T-helper 1 cell (primary cell): ENCODE data around the gene CFAP99.
"Not testable (repeated sequence)": the region's sequence is repeated elsewhere in the genome, so short reads cannot be mapped to it uniquely, and the experiment has no call there.

ENCODE experiments used
- DNase-seq, 5 donors: peaks; one replicate each; pipeline ENCODE4 v3.0.0-alpha.2; 2012 to 2020

Gene CFAP99

DNA sequence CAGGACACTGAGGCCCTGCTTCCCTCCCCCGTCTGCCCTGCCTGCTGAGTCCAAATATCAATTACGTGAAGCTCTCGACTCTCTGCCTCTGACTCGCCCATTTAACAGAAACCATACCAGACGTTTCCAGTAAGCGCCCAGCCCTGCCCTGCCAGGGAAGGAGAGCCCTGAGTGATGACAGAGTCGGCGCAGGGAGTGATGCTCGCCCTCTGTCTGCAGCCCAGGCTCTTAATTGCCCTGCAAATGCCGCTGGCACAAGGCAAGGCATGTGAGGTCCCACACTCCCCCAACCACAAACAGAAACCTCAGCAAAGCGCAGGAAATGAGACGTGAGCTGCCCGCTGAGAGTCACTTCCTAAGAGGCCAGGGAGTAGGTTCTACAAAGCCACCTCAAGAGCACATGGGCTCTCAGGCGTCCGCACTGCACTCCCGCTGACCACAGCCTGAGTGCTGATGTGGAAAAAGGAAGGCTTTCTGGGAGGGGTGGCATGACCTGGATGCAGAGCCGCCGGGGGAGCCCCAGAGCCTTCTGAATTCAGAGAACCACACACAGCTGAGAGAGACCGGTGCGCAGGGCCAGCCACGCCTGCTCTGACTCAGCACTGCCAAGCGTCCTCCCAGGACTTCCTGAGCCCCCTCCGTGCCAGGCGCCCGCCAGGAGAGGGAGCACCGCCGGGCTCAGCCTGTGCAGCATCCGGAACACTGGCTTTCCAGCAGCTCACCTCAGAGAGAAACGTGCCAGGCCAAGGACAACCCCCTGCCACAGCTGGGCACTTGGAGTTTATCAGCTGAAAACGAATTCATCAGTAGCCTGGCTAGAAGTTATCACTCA is 5.7 kb upstream of the CFAP99 start:
- DNase-seq, result peak; percentile 80 to 99 (median 84)

DNA sequence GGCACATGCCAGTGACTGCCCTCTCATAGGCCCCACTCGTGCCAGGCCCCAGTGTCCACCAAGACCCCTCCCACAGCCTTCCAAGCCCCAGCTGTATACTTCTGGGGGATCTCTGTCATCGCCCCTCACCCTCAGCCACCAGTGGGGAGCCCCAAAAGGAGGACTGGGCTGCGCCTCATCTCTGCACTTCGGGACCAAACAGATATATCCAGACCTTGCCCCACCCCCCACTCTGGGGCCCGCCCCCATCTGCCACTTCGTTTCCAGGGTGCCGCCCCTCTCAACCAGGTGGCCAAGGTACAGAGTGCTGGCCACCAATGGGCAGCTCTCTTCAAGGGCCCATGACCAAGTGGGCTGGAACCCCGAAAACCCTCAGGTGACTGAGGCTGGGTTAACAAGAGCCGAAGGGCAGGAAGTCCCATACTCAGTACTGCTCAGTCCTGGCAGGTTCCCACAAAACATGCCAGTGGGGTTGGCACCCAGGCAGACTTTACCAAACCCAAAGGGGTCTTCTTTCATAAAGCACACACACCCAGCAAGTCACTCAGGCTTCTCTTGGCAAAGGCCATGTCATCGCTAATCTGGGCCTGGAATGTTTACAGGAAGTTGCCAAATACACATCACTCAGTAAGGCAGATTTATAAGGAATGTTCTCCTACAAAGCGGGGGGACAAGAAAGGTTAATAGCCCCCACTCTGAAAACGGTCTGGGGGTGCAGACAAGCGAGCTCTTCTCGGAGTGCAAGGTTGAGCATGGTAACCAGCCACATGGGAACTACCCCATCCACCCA is 4.7 kb upstream of the CFAP99 start:
- peak in 2 of 5 donors; percentile 27 to 55 for DNase-seq

GRCh38 chr4:2415213-2415612 is 3.5 kb upstream of the CFAP99 start:
- no peak for DNase-seq

- no peak for DNase-seq
Measured at GRCh38 chr4:2415881-2416563, 2.7 kb upstream of the CFAP99 start.

- peak in 1 of 5 donors; percentile 46 for DNase-seq
Measured at GRCh38 chr4:2416564-2417225, 2.1 kb upstream of the CFAP99 start.

- DNase-seq, result peak in 1 of 5 donors; percentile 22
Measured at GRCh38 chr4:2417226-2417764, 1.5 kb upstream of the CFAP99 start.

GRCh38 chr4:2417765-2418649 is 748 bp upstream of the CFAP99 start, which contains the start of gene ZFYVE28:
TSS of gene ZFYVE28 (minus strand) at chr4:2418645. CDS start at chr4:2418323, 322 bp downstream.
- peak in 1 of 5 donors; percentile 28 for DNase-seq

- DNase-seq, result no peak
Measured at GRCh38 chr4:2419814-2420213, 1.1 kb downstream of the CFAP99 start.

- DNase-seq, result no peak
Measured at GRCh38 chr4:2421928-2422327, 3.2 kb downstream of the CFAP99 start.

GRCh38 chr4:2423066-2423465 is 4.3 kb downstream of the CFAP99 start:
- DNase-seq, result no peak

GRCh38 chr4:2423695-2424094 is 4.9 kb downstream of the CFAP99 start:
- no peak for DNase-seq

DNA sequence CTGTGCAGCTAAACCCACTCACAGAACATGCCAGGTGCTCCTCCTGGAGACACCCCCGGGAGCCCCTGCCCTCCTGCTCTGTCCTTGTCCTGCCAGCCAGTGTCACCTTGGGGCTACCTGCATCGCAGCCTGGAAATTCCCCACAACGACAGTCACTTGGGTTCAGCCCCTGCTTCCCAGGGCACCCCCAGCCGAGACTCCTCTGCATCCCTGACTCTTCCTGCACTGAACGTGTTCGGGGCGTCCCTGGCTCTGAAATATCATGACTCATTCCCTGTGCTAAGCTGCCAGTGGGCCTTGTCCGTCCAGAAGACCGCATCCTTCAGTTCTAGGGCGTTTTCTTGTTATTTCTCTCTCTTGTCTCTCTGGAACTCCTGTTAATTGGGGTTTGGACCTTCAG is 5.8 kb downstream of the CFAP99 start:
- DNase-seq, result no peak

- no peak for DNase-seq
Measured at GRCh38 chr4:2425386-2426068, 6.8 kb downstream of the CFAP99 start.

DNA sequence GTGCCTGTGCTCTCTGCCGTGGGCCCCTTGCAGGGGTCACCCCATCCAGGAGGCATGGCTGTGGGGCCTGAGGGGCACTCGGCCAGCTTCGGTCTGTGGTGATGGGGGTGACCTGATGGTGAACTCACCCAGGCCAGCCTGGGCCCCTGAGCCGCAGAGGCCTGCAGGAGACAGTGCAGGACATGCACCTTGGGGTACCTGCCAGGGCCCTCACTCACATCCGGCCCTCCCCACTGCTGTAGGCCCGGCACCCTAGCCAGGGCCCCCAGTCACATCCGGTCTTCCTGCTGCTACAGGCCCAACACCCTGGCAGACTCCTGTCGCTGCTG is 7.3 kb downstream of the CFAP99 start:
- no peak for DNase-seq

DNA sequence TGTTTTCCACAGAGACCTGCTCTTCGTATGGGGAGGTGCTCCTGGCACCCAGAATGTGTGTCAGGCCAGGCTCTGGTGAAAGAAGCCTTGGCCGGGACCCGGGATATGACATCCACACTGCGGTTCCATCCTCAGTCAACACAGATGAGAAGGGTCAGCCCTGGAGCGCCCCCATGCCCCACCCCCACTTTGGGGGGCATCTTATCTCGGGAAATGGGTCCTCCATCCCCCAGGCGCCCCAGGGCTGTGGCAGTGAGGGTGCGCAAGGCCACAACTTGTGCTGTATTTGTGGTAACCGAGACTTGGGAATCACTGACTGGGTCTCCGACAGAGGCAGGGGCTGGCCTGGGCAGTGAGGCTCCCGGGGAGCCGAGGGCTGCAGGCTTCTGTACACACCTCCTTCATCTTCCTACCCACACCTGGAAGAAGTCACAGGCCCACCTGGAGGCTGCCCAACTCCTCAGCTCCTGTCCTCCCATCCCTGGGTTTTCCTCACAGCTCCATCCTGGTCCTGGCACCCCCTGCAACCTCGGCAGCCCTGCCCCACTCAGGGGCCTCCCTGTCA is 8.0 kb downstream of the CFAP99 start:
- no peak for DNase-seq

DNA sequence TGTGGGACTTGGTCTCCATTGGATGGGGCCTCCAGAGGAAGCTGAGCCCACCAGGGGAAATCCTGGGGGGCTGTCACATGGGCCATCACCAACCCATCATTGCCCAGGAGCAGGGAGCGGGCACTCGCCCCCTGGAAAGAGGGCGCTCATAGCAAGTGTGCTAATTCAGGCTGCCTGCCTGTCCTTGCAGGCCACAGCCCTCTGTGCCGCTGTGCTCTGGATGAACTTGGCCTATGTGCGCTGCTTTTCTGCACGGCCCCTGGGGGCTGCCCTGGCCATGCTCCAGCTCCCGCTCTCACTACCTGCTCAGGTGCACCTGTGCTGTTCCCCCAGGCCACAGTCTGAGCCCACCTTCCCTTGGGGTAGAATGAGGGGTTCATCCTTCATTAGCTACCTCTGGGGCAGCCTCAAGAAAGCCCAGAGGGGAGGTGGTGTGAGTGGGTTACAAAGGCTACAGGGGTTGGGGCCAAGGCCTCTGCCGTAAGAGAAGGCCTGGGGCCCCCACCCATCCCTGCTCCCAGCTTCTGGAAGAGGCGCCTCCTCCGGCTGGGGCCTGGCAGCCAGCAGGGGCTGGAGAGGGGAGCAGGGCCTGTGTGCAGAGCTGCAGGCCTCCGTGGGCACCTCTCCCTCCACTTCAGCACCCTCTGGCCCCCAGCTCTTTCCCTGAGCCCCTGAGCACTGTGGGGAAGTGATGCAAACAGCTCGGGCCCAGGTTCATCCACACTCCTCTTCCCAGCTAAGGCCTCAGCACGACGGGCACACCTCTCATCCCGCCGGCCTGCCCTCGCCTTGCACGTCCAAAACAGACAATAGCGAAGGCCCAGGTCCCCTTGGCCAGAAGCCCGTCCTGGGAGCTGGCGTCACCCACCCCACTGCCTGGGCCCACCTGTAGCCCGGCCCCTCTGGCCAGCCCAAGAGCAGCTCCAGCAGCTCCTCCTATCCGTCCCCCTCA is 8.9 kb downstream of the CFAP99 start:
- DNase-seq, result no peak

GRCh38 chr4:2428496-2429213 is 9.9 kb downstream of the CFAP99 start:
- DNase-seq, result no peak

DNA sequence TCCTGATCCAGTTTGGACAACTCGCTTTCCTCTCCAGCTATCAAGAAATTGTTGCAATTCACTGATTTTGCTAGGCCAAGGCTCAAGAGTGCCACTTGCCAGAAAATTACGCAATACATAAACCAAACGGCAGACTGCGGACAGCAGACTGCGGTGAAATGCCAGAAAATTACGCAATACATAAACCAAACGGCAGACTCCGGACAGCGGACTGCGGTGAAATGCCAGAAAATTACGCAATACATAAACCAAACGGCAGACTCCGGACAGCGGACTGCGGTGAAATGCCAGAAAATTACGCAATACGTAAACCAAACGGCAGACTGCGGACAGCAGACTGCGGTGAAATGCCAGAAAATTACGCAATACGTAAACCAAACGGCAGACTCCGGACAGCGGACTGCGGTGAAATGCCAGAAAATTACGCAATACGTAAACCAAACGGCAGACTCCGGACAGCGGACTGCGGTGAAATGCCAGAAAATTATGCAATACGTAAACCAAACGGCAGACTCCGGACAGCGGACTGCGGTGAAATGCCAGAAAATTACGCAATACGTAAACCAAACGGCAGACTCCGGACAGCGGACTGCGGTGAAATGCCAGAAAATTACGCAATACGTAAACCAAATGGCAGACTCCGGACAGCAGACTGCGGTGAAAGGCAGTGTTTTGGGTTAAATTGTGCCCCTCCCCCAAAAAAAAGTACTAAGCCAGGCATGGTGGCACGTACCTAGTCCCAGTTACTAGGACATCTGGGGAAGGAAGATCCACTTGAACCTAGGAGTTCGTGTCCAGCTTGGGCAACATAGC is 11.4 kb downstream of the CFAP99 start:
- DNase-seq, result not testable (repeated sequence)
